WTC11 (cell line): ENCODE results near the gene CMTM7. TPM values are rescaled to one million over a fixed set of nuclear protein-coding genes. Genes with fewer than 3 reads are reported as not detected.

Experiments used
- ATAC-seq: fragments of 200-7000 bp; cut with Tn5 transposase; 2 replicates; pipeline ENCODE4 v1.10.0; 2021; ENCODE audit warnings: mild to moderate bottlenecking, moderate library complexity
- CTCF ChIA-PET: fragments of 300-600 bp; sonication (Branson Sonifier 250); formaldehyde crosslinking; loops from one replicate; lab custom pipeline; 2021; ENCODE audit warnings: antibody characterized with exemption; lab: Charles Lee
- POLR2A ChIA-PET: fragments of 350-600 bp; sonication (Branson Sonifier 250); formaldehyde crosslinking; loops from one replicate; lab custom pipeline; 2021; ENCODE audit warnings: antibody characterized with exemption; lab: Charles Lee
- DNase-seq: peaks from one replicate; pipeline ENCODE4 v3.0.0; 2021; ENCODE audit warnings: low spot score
- H3K27ac Mint-ChIP-seq: 2 replicates; pipeline ENCODE4 v1.8.0; 2021; ENCODE audit warnings: mixed read lengths
- H3K27me3 Mint-ChIP-seq: 2 replicates; pipeline ENCODE4 v1.8.0; 2021; ENCODE audit warnings: low read depth, mild to moderate bottlenecking, moderate library complexity, mixed read lengths
- H3K36me3 Mint-ChIP-seq: 2 replicates; pipeline ENCODE4 v1.8.0; 2021; ENCODE audit warnings: mixed read lengths
- H3K4me1 Mint-ChIP-seq: 2 replicates; pipeline ENCODE4 v1.8.0; 2022; ENCODE audit warnings: mixed read lengths
- H3K4me3 Mint-ChIP-seq: 2 replicates; pipeline ENCODE4 v1.8.0; 2021; ENCODE audit warnings: mild to moderate bottlenecking, moderate library complexity, mixed read lengths
- H3K9me3 Mint-ChIP-seq: 2 replicates; pipeline ENCODE4 v1.8.0; 2021; ENCODE audit warnings: mixed read lengths
- ATF1 ChIP-seq: sonication (generic); formaldehyde crosslinking; IDR thresholded peaks from 2 replicates; pipeline ENCODE4 v1.8.1; 2023; ENCODE audit warnings: mild to moderate bottlenecking, moderate library complexity, missing genetic modification reagents
- CDX4 ChIP-seq: fragments of 250-450 bp; sonication (Bioruptor Pico); IDR thresholded peaks from 2 replicates; pipeline ENCODE4 v1.9.0; 2021; ENCODE audit warnings: moderate library complexity, mild to moderate bottlenecking, inconsistent platforms, borderline replicate concordance
- CREB1 ChIP-seq: sonication (generic); formaldehyde crosslinking; IDR thresholded peaks from 2 replicates; pipeline ENCODE4 v1.8.0; 2023; ENCODE audit warnings: mild to moderate bottlenecking, missing genetic modification reagents
- CREM ChIP-seq: sonication (generic); formaldehyde crosslinking; IDR thresholded peaks from 2 replicates; pipeline ENCODE4 v1.8.1; 2022; ENCODE audit warnings: mild to moderate bottlenecking, missing genetic modification reagents, moderate library complexity
- CTCF ChIP-seq: fragments of 200-600 bp; IDR thresholded peaks from 2 replicates; pipeline ENCODE4 v1.8.0; 2022; ENCODE audit warnings: antibody characterized with exemption
- FOXP1 ChIP-seq: sonication (generic); formaldehyde crosslinking; IDR thresholded peaks from 2 replicates; pipeline ENCODE4 v1.8.0; 2022; ENCODE audit warnings: missing genetic modification reagents, mild to moderate bottlenecking, moderate library complexity, borderline replicate concordance
- IRF2 ChIP-seq: sonication (generic); formaldehyde crosslinking; IDR thresholded peaks from 2 replicates; pipeline ENCODE4 v1.8.0; 2022; ENCODE audit warnings: low read depth, missing genetic modification reagents, borderline replicate concordance
- PRDM15 ChIP-seq: sonication (generic); formaldehyde crosslinking; IDR thresholded peaks from 2 replicates; pipeline ENCODE4 v1.8.0; 2022; ENCODE audit warnings: missing genetic modification reagents
- TCF7 ChIP-seq: sonication (generic); formaldehyde crosslinking; IDR thresholded peaks from 2 replicates; pipeline ENCODE4 v1.8.0; 2022; ENCODE audit warnings: mild to moderate bottlenecking, low read depth, missing genetic modification reagents, moderate library complexity
- TEAD4 ChIP-seq: sonication (generic); formaldehyde crosslinking; IDR thresholded peaks from 2 replicates; pipeline ENCODE4 v1.8.0; 2022; ENCODE audit warnings: mild to moderate bottlenecking, missing genetic modification reagents
- USF2 ChIP-seq: sonication (generic); formaldehyde crosslinking; IDR thresholded peaks from 2 replicates; pipeline ENCODE4 v1.8.1; 2023; ENCODE audit warnings: mild to moderate bottlenecking, missing genetic modification reagents, moderate library complexity
- ZNF121 ChIP-seq: sonication (generic); formaldehyde crosslinking; IDR thresholded peaks from 2 replicates; pipeline ENCODE4 v1.8.0; 2023; ENCODE audit warnings: missing genetic modification reagents
- ZNF232 ChIP-seq: sonication (generic); formaldehyde crosslinking; IDR thresholded peaks from 2 replicates; pipeline ENCODE4 v1.8.0; 2022; ENCODE audit warnings: mild to moderate bottlenecking, missing genetic modification reagents
- ZNF263 ChIP-seq: sonication (generic); formaldehyde crosslinking; IDR thresholded peaks from 2 replicates; pipeline ENCODE4 v1.8.1; 2022; ENCODE audit warnings: low read depth, mild to moderate bottlenecking, moderate library complexity, missing genetic modification reagents
- ZNF425 ChIP-seq: fragments of 250-450 bp; sonication (Bioruptor Pico); conservative IDR thresholded peaks from 2 replicates; pipeline ENCODE4 v1.9.0; 2021; ENCODE audit warnings: mild to moderate bottlenecking
- ZNF671 ChIP-seq: fragments of 250-450 bp; sonication (Bioruptor Pico); IDR thresholded peaks from 2 replicates; pipeline ENCODE4 v1.8.0; 2021; ENCODE audit warnings: mild to moderate bottlenecking
- total RNA-seq: library from RNA; stranded (reverse); gene quantifications from 3 replicates; pipeline ENCODE4 v1.2.3, GENCODE V29; 2021

CMTM7 gene
- total RNA-seq, 1 experiment from 2014 or later, result 23.4 TPM

GRCh38 chr3:32349184-32349583 lies 42.5 kb upstream of the CMTM7 start:
- ATAC-seq, result peak; percentile 87
- ChIA-PET POLR2A (no interaction called here), CTCF (interaction anchor here (0.6 to 3.7 kb wide), 2 partner anchors 26 to 67 kb away, joined by 3 to 11 read pairs; no protein-coding TSS in a partner anchor)
- no peaks in the 10 kb centered on the region for H3K9me3 Mint-ChIP-seq
- no peaks in the 10 kb centered on the region for H3K27me3 Mint-ChIP-seq
- no peak for TF ChIP-seq CTCF
- no peak for TF ChIP-seq PRDM15 (CRISPR knock-in tag)
- no peak for TF ChIP-seq CDX4 (CRISPR knock-in tag)
- no peak for TF ChIP-seq TCF7
- H3K36me3 Mint-ChIP-seq, result no peaks in the 10 kb centered on the region
- no peak overlapping the region for H3K4me3 Mint-ChIP-seq
- H3K4me1 Mint-ChIP-seq, result peaks cover 29% of the 10 kb centered on the region
- DNase-seq, result no peak
- H3K27ac Mint-ChIP-seq, result peak overlapping the region; percentile 3; the same call in 1 of the 2 replicates

- Mint-ChIP-seq H3K9me3 (no peaks in the 10 kb centered on the region), H3K27me3 (no peaks in the 10 kb centered on the region), H3K4me1 (peaks cover 24% of the 10 kb centered on the region), H3K27ac (no peak overlapping the region), H3K4me3 (no peak overlapping the region), H3K36me3 (no peaks in the 10 kb centered on the region; the same call in 1 of the 2 replicates)
- DNase-seq, result no peak
- TF ChIP-seq ATF1 (no peak), PRDM15 (CRISPR knock-in tag) (no peak)
- CTCF ChIA-PET, result no interaction called here
- POLR2A ChIA-PET, result no interaction called here
- ATAC-seq, result no peak
Observed at GRCh38 chr3:32352563-32352962, 39.1 kb upstream of the CMTM7 start.

- CTCF ChIA-PET, result no interaction called here
- Mint-ChIP-seq H3K36me3 (no peaks in the 10 kb centered on the region; the same call in 1 of the 2 replicates), H3K4me1 (peaks cover 16% of the 10 kb centered on the region), H3K4me3 (no peak overlapping the region), H3K27me3 (no peaks in the 10 kb centered on the region), H3K27ac (peak overlapping the region; percentile 52; the same call in 1 of the 2 replicates), H3K9me3 (no peaks in the 10 kb centered on the region)
- TF ChIP-seq ZNF263 (no peak), ZNF232 (CRISPR knock-in tag) (no peak), ZNF671 (CRISPR knock-in tag) (no peak), ZNF121 (CRISPR knock-in tag) (no peak)
- POLR2A ChIA-PET, result no interaction called here
- DNase-seq (no peak), ATAC-seq (no peak)
Observed at GRCh38 chr3:32353351-32353750, 38.3 kb upstream of the CMTM7 start.

GRCh38 chr3:32354362-32354778 lies 37.3 kb upstream of the CMTM7 start:
- no peak for ATAC-seq
- H3K9me3 Mint-ChIP-seq, result no peaks in the 10 kb centered on the region
- H3K27me3 Mint-ChIP-seq, result no peaks in the 10 kb centered on the region
- POLR2A ChIA-PET, result no interaction called here
- H3K27ac Mint-ChIP-seq, result no peak overlapping the region
- no peak overlapping the region for H3K4me3 Mint-ChIP-seq
- no peak for DNase-seq
- H3K36me3 Mint-ChIP-seq, result no peaks in the 10 kb centered on the region; the same call in 1 of the 2 replicates
- H3K4me1 Mint-ChIP-seq, result peaks cover 13% of the 10 kb centered on the region
- CTCF ChIA-PET, result no interaction called here
- TF ChIP-seq CREB1 (CRISPR knock-in tag), result no peak
- TF ChIP-seq IRF2, result no peak
- TF ChIP-seq FOXP1 (CRISPR knock-in tag), result no peak
- TF ChIP-seq USF2 (CRISPR knock-in tag), result no peak
- TF ChIP-seq TEAD4 (CRISPR knock-in tag), result no peak
- no peak for TF ChIP-seq ZNF425
- no peak for TF ChIP-seq CREM (CRISPR knock-in tag)
